VCaP (cell line): Measurements from ENCODE around the gene GLB1L.
A peak's percentile ranks its signal among the peaks of the same experiment; 100 is the strongest.

ENCODE experiments used
- H3K27ac ChIP-seq: fragments of 450-650 bp; 2 replicates; pipeline ENCODE4 v1.5.1; 2017
- TF ChIP-seq, protein P1 (sequence below): fragments of 450-650 bp; conservative IDR thresholded peaks from 2 replicates; pipeline ENCODE4 v1.5.1; 2017; ENCODE audit warnings: mild to moderate bottlenecking, moderate library complexity

Gene GLB1L

DNA sequence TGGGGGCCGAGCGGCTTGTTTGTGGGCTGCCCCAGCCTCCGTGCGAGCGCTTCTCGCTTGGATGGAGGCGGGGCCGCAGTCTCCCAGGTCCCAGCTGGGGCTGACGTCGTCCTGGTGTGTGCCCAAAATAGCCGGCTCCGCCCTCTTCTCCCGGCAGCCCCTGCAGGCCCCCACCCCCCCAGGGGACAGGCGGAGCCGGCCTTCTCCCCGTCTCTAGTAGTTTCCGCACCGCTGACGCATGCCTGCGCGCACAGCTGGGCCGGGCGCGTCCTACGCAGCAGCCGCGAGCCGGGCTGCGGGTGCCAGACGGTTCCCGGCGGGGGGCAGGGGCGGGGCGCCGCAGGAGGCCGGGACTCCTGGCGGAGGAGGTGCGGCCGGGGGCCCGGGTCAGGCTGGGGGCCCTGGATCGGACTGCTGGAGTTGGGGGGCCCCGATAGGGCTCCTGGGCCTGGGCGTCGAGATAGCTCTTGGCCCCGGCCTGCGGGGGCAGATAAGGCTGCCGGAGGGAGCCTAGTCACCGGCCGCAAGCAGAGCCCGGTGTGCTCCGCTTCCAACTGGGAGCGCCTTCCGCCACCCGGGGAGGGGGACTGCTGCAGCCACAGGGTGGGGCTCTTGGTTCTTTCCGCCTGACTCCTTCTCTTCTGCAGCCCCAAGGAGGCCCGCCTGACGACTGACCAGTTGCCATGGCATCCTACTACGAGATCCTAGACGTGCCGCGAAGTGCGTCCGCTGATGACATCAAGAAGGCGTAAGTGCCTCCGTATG, 34.1 kb upstream of the GLB1L start, which contains the start of gene DNAJB2:
Gene DNAJB2, plus strand, starts transcription at position 216 of the 765 bp plus-strand sequence. Its CDS starts 468 bp downstream, at position 684.
- TF ChIP-seq, protein P1, sequence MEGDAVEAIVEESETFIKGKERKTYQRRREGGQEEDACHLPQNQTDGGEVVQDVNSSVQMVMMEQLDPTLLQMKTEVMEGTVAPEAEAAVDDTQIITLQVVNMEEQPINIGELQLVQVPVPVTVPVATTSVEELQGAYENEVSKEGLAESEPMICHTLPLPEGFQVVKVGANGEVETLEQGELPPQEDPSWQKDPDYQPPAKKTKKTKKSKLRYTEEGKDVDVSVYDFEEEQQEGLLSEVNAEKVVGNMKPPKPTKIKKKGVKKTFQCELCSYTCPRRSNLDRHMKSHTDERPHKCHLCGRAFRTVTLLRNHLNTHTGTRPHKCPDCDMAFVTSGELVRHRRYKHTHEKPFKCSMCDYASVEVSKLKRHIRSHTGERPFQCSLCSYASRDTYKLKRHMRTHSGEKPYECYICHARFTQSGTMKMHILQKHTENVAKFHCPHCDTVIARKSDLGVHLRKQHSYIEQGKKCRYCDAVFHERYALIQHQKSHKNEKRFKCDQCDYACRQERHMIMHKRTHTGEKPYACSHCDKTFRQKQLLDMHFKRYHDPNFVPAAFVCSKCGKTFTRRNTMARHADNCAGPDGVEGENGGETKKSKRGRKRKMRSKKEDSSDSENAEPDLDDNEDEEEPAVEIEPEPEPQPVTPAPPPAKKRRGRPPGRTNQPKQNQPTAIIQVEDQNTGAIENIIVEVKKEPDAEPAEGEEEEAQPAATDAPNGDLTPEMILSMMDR, result 0 out of 2 replicates have a peak, but pooled peaks have one; percentile 9
- peak within 1 kb of the TSS; percentile 87 for H3K27ac ChIP-seq

GRCh38 chr2:219278655-219279150, 33.5 kb upstream of the GLB1L start:
- TF ChIP-seq, protein P1, result no peak
- peak overlapping the region; percentile 87 for H3K27ac ChIP-seq

- TF ChIP-seq, protein P1, result peak; percentile 98
Measured at GRCh38 chr2:219277703-219278654, 32.7 kb upstream of the GLB1L start.

GRCh38 chr2:219274361-219274921, 29.2 kb upstream of the GLB1L start:
- H3K27ac ChIP-seq, result no peak overlapping the region
- TF ChIP-seq, protein P1, result no peak

More at GRCh38 chr2:219277703-219278654, 32.7 kb upstream of the GLB1L start:
- H3K27ac ChIP-seq, result peak overlapping the region; percentile 87

GRCh38 chr2:219273937-219274336, 28.7 kb upstream of the GLB1L start:
- H3K27ac ChIP-seq, result no peak overlapping the region
- TF ChIP-seq, protein P1, result no peak

DNA sequence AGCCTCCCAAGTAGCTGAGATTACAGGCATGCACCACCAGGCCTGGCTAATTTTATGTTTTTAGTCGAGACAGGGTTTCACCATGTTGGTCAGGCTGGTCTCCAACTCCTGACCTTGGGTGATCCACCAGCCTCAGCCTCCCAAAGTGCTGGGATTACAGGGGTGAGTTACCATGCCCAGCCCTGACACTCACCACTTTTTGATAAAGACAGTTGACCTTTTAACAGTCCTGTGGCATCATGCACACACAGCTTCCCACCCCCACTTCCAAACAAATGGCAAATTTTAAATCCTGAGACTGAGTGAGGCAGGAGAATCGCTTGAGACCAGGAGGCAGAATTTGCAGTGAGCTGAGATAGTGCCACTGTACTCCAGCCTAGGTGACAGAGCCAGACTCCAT, 27.8 kb upstream of the GLB1L start:
- H3K27ac ChIP-seq, result no peak overlapping the region
- TF ChIP-seq, protein P1, result no peak
